Lower leg skin (tissue), 4 donors: ENCODE data around the gene ARPC4. TPM values are rescaled to one million over a fixed set of nuclear protein-coding genes. Genes with fewer than 3 reads are reported as not detected.

Experiments
- DNase-seq, 2 donors: peaks; one replicate each; pipeline ENCODE4 v3.0.0-alpha.2; 2019; ENCODE audit warnings: low spot score in 2 of 2
- H3K4me3 ChIP-seq: fragments of 200-600 bp; sonication (generic); 2 replicates; pipeline ENCODE4 v1.5.1; 2017; ENCODE audit warnings: mild to moderate bottlenecking, low read depth; ENCODE audit not compliant: poor library complexity, severe bottlenecking
- CTCF ChIP-seq, 3 donors: fragments of 450-650 bp; IDR thresholded peaks; one replicate each; pipeline ENCODE4 v1.5.1; 2016; ENCODE audit warnings: antibody characterized with exemption in 3 of 3, mild to moderate bottlenecking in 3 of 3, moderate library complexity in 2 of 3
- POLR2A ChIP-seq, 2 donors: fragments of 450-650 bp; IDR thresholded peaks; one replicate each; pipeline ENCODE4 v1.6.1; 2016 to 2017; ENCODE audit warnings: antibody characterized with exemption in 2 of 2, mild to moderate bottlenecking in 1 of 2, moderate library complexity in 1 of 2
- WGBS, 2 donors: methylation state at CpG; one replicate each; pipeline ENCODE4 v1.1.5; 2018; 5-methylcytosine and 5-hydroxymethylcytosine counted together
- intact Hi-C: fragments of 100-400 bp; cut with DNase I; formaldehyde crosslinking; loops from one replicate; pipeline ENCODE4 v1.15.0; 2023; ENCODE audit warnings: low total_unique reads
- total RNA-seq, 4 donors: library from RNA; depleted of rRNA; stranded (reverse); fragments of >200 nt; gene quantifications; one replicate each; pipeline ENCODE4 v1.1.0, GENCODE V29; 2016

Gene ARPC4
- total RNA-seq, 4 donors from 2014 or later, result 89.6 to 151 (median 107) TPM

- TF ChIP-seq CTCF (IDR thresholded peaks at IDR 0.05) (no peak), POLR2A (IDR thresholded peaks at IDR 0.05) (no peak)
- intact Hi-C loops, result no loop called here
- no peak for DNase-seq
- no peak overlapping the region for H3K4me3 ChIP-seq
- 89 to 91% methylated on average over 4 of the region's 4 CpGs for WGBS, 2 donors
These were observed 7.9 kb upstream of the ARPC4 start for GRCh38 chr3:9784965-9785364.

- no peak for TF ChIP-seq CTCF (IDR thresholded peaks at IDR 0.05)
- intact Hi-C loops, result no loop called here
- WGBS, 2 donors, result 85% methylated on average over 7 of the region's 7 CpGs
- H3K4me3 ChIP-seq, result no peak overlapping the region
- DNase-seq, result no peak
These were observed 7.3 kb upstream of the ARPC4 start for GRCh38 chr3:9785602-9786001.

GRCh38 chr3:9786209-9786739 lies 6.6 kb upstream of the ARPC4 start:
- no peak overlapping the region for H3K4me3 ChIP-seq
- intact Hi-C loops, result no loop called here
- TF ChIP-seq CTCF (IDR thresholded peaks at IDR 0.05) (no peak), POLR2A (IDR thresholded peaks at IDR 0.05) (no peak)
- 95 to 97% methylated on average over 7 of the region's 7 CpGs for WGBS, 2 donors
- DNase-seq, result no peak

- 90 to 92% methylated on average over 13 of the region's 13 CpGs for WGBS, 2 donors
- intact Hi-C loops, result no loop called here
- DNase-seq, result no peak
- TF ChIP-seq CTCF (IDR thresholded peaks at IDR 0.05) (no peak), POLR2A (IDR thresholded peaks at IDR 0.05) (no peak)
- H3K4me3 ChIP-seq, result no peak overlapping the region
These were observed 5.8 kb upstream of the ARPC4 start for GRCh38 chr3:9786825-9787669.

GRCh38 chr3:9787714-9788113 lies 5.2 kb upstream of the ARPC4 start:
- no peak overlapping the region for H3K4me3 ChIP-seq
- intact Hi-C loops, result no loop called here
- WGBS, 2 donors, result 81 to 88% methylated on average over 6 of the region's 6 CpGs
- TF ChIP-seq POLR2A (IDR thresholded peaks at IDR 0.05), result no peak
- TF ChIP-seq CTCF (IDR thresholded peaks at IDR 0.05), result no peak
- DNase-seq, result no peak
